BE2C (cell line): ENCODE measurements around the gene FBXO48.

ENCODE experiments used
- DNase-seq: peaks from one replicate; pipeline ENCODE4 v3.0.0-alpha.2; 2020
- H3K27me3 ChIP-seq: fragments of 250-450 bp; sonication (Bioruptor Pico); 2 replicates; pipeline ENCODE4 v1.5.1; 2020; ENCODE audit warnings: mild to moderate bottlenecking
- H3K36me3 ChIP-seq: fragments of 250-450 bp; sonication (Bioruptor Pico); 2 replicates; pipeline ENCODE4 v1.5.1; 2020; ENCODE audit warnings: mild to moderate bottlenecking
- H3K4me1 ChIP-seq: fragments of 250-450 bp; sonication (Bioruptor Pico); 2 replicates; pipeline ENCODE4 v1.5.1; 2020
- H3K4me3 ChIP-seq: 2 replicates; pipeline ENCODE4 v1.5.1; 2011; ENCODE audit warnings: low read depth, low read length
- H3K9me3 ChIP-seq: fragments of 250-450 bp; sonication (Bioruptor Pico); 2 replicates; pipeline ENCODE4 v1.5.1; 2020
- CTCF ChIP-seq: IDR thresholded peaks from 2 replicates; pipeline ENCODE4 v1.5.1; 2012; ENCODE audit warnings: mild to moderate bottlenecking, low read depth, low read length

Gene FBXO48

GRCh38 chr2:68435615-68436014, 31.5 kb downstream of the FBXO48 start:
- no peak for TF ChIP-seq CTCF
- Histone ChIP-seq H3K36me3 (no peaks in the 10 kb centered on the region), H3K4me3 (no peak overlapping the region), H3K9me3 (no peaks in the 10 kb centered on the region), H3K27me3 (no peaks in the 10 kb centered on the region), H3K4me1 (peaks cover 3% of the 10 kb centered on the region)
- no peak for DNase-seq

- no peaks in the 10 kb centered on the region for H3K9me3 ChIP-seq
- no peaks in the 10 kb centered on the region; the same call in 1 of the 2 replicates for H3K4me1 ChIP-seq
- no peak for DNase-seq
- no peaks in the 10 kb centered on the region for H3K27me3 ChIP-seq
- TF ChIP-seq CTCF: no peak
- H3K4me3 ChIP-seq: no peak overlapping the region
- no peaks in the 10 kb centered on the region for H3K36me3 ChIP-seq
Observed at GRCh38 chr2:68434981-68435380, 32.1 kb downstream of the FBXO48 start.

GRCh38 chr2:68432696-68433658, 34.1 kb downstream of the FBXO48 start:
- DNase-seq: no peak
- no peaks in the 10 kb centered on the region for H3K4me1 ChIP-seq
- H3K4me3 ChIP-seq: no peak overlapping the region
- H3K9me3 ChIP-seq: no peaks in the 10 kb centered on the region
- H3K27me3 ChIP-seq: no peaks in the 10 kb centered on the region
- H3K36me3 ChIP-seq: no peaks in the 10 kb centered on the region
- TF ChIP-seq CTCF: no peak

- no peaks in the 10 kb centered on the region for H3K36me3 ChIP-seq
- DNase-seq: no peak
- no peaks in the 10 kb centered on the region for H3K9me3 ChIP-seq
- no peak overlapping the region for H3K4me3 ChIP-seq
- H3K4me1 ChIP-seq: no peaks in the 10 kb centered on the region
- TF ChIP-seq CTCF: no peak
- no peaks in the 10 kb centered on the region for H3K27me3 ChIP-seq
Observed at GRCh38 chr2:68431316-68431972, 35.6 kb downstream of the FBXO48 start.

- no peaks in the 10 kb centered on the region for H3K36me3 ChIP-seq
- no peak overlapping the region for H3K4me3 ChIP-seq
- H3K9me3 ChIP-seq: no peaks in the 10 kb centered on the region
- TF ChIP-seq CTCF: no peak
- no peaks in the 10 kb centered on the region for H3K27me3 ChIP-seq
- DNase-seq: no peak
- no peaks in the 10 kb centered on the region for H3K4me1 ChIP-seq
Observed at GRCh38 chr2:68429311-68429826, 37.7 kb downstream of the FBXO48 start.

GRCh38 chr2:68428746-68429145, 38.3 kb downstream of the FBXO48 start:
- Histone ChIP-seq H3K9me3 (no peaks in the 10 kb centered on the region), H3K27me3 (no peaks in the 10 kb centered on the region), H3K4me3 (no peak overlapping the region), H3K4me1 (no peaks in the 10 kb centered on the region), H3K36me3 (no peaks in the 10 kb centered on the region)
- DNase-seq: no peak
- TF ChIP-seq CTCF: no peak
